Measurements from ENCODE around the gene TAF5L. TPM values are rescaled to one million over a fixed set of nuclear protein-coding genes. Genes with fewer than 3 reads are reported as not detected.

TAF5L gene
- total RNA-seq, 2 experiments from 2014 or later, result 30.3 to 32.9 TPM

DNA sequence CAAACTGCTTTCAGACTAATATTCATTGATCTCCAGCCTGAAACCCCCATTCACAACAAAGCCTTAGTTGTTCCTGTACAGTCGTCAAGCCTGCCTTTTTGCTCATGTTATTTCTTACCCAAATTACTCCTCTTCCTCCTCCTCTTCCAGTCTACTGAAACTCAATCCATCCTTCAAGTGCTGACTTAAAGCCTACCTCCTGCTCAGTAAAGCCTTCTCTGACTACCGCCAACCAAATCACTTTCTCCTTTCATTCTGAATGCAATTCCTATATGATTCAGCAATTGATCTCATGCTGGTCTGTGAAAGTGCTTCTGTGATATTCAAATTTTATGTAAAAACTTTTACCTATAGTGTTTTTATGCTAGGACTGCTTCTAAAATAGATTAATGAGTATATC lies 18.6 kb downstream of the TAF5L start:
- H3K4me1 ChIP-seq (ENCODE audit: insufficient read depth, low read length, poor library complexity, severe bottlenecking), result no peaks in the 10 kb centered on the region
- H3K4me3 ChIP-seq (ENCODE audit: low read depth, low read length, poor library complexity, severe bottlenecking), result no peak overlapping the region
- no peak overlapping the region for H3K4me2 ChIP-seq (ENCODE audit: low read length)
- no peaks in the 10 kb centered on the region for H3K9me3 ChIP-seq (ENCODE audit: low read length)
- no TSS peak for BruUV-seq (replicated peaks)
- no peak for DNase-seq (ENCODE audit: low spot score)
- no peak overlapping the region for H2AFZ ChIP-seq (ENCODE audit: low read length)
- TF ChIP-seq, protein P1, sequence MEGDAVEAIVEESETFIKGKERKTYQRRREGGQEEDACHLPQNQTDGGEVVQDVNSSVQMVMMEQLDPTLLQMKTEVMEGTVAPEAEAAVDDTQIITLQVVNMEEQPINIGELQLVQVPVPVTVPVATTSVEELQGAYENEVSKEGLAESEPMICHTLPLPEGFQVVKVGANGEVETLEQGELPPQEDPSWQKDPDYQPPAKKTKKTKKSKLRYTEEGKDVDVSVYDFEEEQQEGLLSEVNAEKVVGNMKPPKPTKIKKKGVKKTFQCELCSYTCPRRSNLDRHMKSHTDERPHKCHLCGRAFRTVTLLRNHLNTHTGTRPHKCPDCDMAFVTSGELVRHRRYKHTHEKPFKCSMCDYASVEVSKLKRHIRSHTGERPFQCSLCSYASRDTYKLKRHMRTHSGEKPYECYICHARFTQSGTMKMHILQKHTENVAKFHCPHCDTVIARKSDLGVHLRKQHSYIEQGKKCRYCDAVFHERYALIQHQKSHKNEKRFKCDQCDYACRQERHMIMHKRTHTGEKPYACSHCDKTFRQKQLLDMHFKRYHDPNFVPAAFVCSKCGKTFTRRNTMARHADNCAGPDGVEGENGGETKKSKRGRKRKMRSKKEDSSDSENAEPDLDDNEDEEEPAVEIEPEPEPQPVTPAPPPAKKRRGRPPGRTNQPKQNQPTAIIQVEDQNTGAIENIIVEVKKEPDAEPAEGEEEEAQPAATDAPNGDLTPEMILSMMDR (conservative IDR thresholded peaks at IDR 0.05; ENCODE audit: low read length), result no peak
- no peak for TF ChIP-seq EZH2phosphoT487 (IDR thresholded peaks at IDR 0.05; ENCODE audit: borderline replicate concordance, low read depth, low read length)
- no peak overlapping the region for H3K27ac ChIP-seq (ENCODE audit: low read depth, low read length, poor library complexity, severe bottlenecking)
- no peaks in the 10 kb centered on the region for H4K20me1 ChIP-seq (ENCODE audit: insufficient read depth, low read length)
- intact Hi-C loops (cut with micrococcal nuclease; ENCODE audit: unreplicated experiment), result no loop called here
- H3K36me3 ChIP-seq (ENCODE audit: insufficient read depth, low read length), result peaks cover 95% of the 10 kb centered on the region
- H3K79me2 ChIP-seq (ENCODE audit: insufficient read depth, low read depth, low read length), result no peaks in the 10 kb centered on the region
- ChIA-PET POLR2A (interaction anchor here (0.9 kb wide), 1 partner anchor 80 kb away, joined by 3 read pairs; no protein-coding TSS in a partner anchor), CTCF (ENCODE audit: unreplicated experiment) (no interaction called here)
- no peaks in the 10 kb centered on the region for H3K9me2 ChIP-seq (ENCODE audit: insufficient read depth, low read length)

DNA sequence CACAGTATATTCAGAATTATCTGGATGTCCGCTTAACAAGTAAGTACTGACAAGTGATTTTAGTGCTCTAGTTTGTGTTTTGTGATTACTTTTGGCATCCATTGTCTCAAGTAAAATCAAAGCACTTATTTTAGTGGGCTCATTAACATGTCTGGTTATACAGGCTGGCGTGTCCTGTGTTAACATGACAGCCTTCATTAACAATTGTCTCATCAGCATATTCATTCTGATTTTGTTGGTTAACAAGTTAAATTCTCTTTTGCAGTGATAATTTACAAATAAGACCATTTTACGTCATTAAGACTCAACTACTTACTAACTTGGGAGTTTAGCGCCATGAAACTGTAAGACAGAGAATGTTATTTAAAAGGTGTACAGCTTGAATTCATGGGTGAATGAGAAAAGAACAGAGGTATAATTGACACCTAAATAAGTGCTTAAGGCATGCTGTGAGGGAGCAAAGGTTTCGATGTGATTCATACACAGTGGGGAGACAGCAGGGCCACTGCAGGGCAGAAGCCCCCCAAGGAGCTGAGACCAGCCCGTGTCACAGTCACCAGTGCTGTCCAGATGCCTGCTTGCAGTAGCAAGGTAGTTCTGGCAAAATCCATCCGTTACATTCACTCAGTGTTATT lies 22.4 kb downstream of the TAF5L start:
- no peak for DNase-seq (ENCODE audit: low spot score)
- H3K9me3 ChIP-seq (ENCODE audit: low read length), result no peaks in the 10 kb centered on the region
- no peaks in the 10 kb centered on the region for H3K4me1 ChIP-seq (ENCODE audit: insufficient read depth, low read length, poor library complexity, severe bottlenecking)
- no TSS peak for BruUV-seq (replicated peaks)
- no peaks in the 10 kb centered on the region for H3K9me2 ChIP-seq (ENCODE audit: insufficient read depth, low read length)
- H3K36me3 ChIP-seq (ENCODE audit: insufficient read depth, low read length), result peaks cover 92% of the 10 kb centered on the region
- POLR2A ChIA-PET, result no interaction called here
- no peak overlapping the region for H3K27ac ChIP-seq (ENCODE audit: low read depth, low read length, poor library complexity, severe bottlenecking)
- CTCF ChIA-PET (ENCODE audit: unreplicated experiment), result no interaction called here
- peaks cover 20% of the 10 kb centered on the region; the same call in 1 of the 2 replicates for H3K79me2 ChIP-seq (ENCODE audit: insufficient read depth, low read depth, low read length)
- TF ChIP-seq, protein P1 (conservative IDR thresholded peaks at IDR 0.05; ENCODE audit: low read length), result no peak
- no peak for TF ChIP-seq EZH2phosphoT487 (IDR thresholded peaks at IDR 0.05; ENCODE audit: borderline replicate concordance, low read depth, low read length)
- no peak overlapping the region for H3K4me2 ChIP-seq (ENCODE audit: low read length)
- H3K4me3 ChIP-seq (ENCODE audit: low read depth, low read length, poor library complexity, severe bottlenecking), result no peak overlapping the region
- no peak overlapping the region for H2AFZ ChIP-seq (ENCODE audit: low read length)
- intact Hi-C loops (cut with micrococcal nuclease; ENCODE audit: unreplicated experiment), result no loop called here
- H4K20me1 ChIP-seq (ENCODE audit: insufficient read depth, low read length), result no peaks in the 10 kb centered on the region

DNA sequence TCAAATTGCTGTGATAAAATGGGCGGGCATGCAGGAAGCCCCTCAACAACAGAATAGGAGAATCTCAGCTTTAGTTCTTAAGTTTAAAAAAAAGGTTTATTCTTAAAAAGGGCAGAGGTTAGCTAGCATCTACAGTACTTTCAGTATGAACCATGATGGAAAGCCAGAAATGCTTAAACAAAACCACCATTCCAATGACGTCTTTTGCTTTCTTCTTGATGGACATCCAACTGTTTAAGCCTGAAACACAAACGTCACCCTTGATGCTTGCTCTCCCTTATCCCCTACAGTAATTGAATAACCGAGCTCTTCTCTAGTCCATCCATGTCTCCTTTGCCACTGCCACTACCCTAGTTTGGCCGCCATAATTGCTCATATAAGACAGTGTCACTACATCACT lies 25.7 kb downstream of the TAF5L start:
- H4K20me1 ChIP-seq (ENCODE audit: insufficient read depth, low read length), result no peaks in the 10 kb centered on the region; the same call in 1 of the 2 replicates
- no peak for TF ChIP-seq EZH2phosphoT487 (IDR thresholded peaks at IDR 0.05; ENCODE audit: borderline replicate concordance, low read depth, low read length)
- TF ChIP-seq, protein P1 (conservative IDR thresholded peaks at IDR 0.05; ENCODE audit: low read length), result no peak
- CTCF ChIA-PET (ENCODE audit: unreplicated experiment), result no interaction called here
- no peak overlapping the region for H3K4me3 ChIP-seq (ENCODE audit: low read depth, low read length, poor library complexity, severe bottlenecking)
- POLR2A ChIA-PET, result no interaction called here
- peaks cover 73% of the 10 kb centered on the region for H3K36me3 ChIP-seq (ENCODE audit: insufficient read depth, low read length)
- no TSS peak for BruUV-seq (replicated peaks)
- no peak for DNase-seq (ENCODE audit: low spot score)
- no peak overlapping the region for H2AFZ ChIP-seq (ENCODE audit: low read length)
- H3K79me2 ChIP-seq (ENCODE audit: insufficient read depth, low read depth, low read length), result peaks cover 23% of the 10 kb centered on the region; the same call in 1 of the 2 replicates
- H3K4me2 ChIP-seq (ENCODE audit: low read length), result no peak overlapping the region
- H3K27ac ChIP-seq (ENCODE audit: low read depth, low read length, poor library complexity, severe bottlenecking), result no peak overlapping the region
- H3K9me3 ChIP-seq (ENCODE audit: low read length), result no peaks in the 10 kb centered on the region
- no peaks in the 10 kb centered on the region for H3K4me1 ChIP-seq (ENCODE audit: insufficient read depth, low read length, poor library complexity, severe bottlenecking)
- intact Hi-C loops (cut with micrococcal nuclease; ENCODE audit: unreplicated experiment), result no loop called here
- no peaks in the 10 kb centered on the region for H3K9me2 ChIP-seq (ENCODE audit: insufficient read depth, low read length)
